Nephron progenitor cell (in vitro differentiated cells): ENCODE measurements around the gene PLD6.

ENCODE experiments used
- DNase-seq: peaks from one replicate; pipeline ENCODE4 v3.0.0; 2021
- H3K27ac Mint-ChIP-seq: 2 replicates; pipeline ENCODE4 v1.8.0; 2021; ENCODE audit warnings: mild to moderate bottlenecking, moderate library complexity, mixed read lengths
- H3K27me3 Mint-ChIP-seq: 2 replicates; pipeline ENCODE4 v1.8.0; 2021; ENCODE audit warnings: mild to moderate bottlenecking, low read depth, mixed read lengths; ENCODE audit not compliant: poor library complexity
- H3K36me3 Mint-ChIP-seq: 2 replicates; pipeline ENCODE4 v1.8.0; 2021; ENCODE audit warnings: low read depth, mixed read lengths
- H3K4me1 Mint-ChIP-seq: 2 replicates; pipeline ENCODE4 v1.8.0; 2021; ENCODE audit warnings: mixed read lengths
- H3K4me3 Mint-ChIP-seq: 2 replicates; pipeline ENCODE4 v1.8.0; 2021; ENCODE audit warnings: mild to moderate bottlenecking, moderate library complexity, mixed read lengths
- H3K9me3 Mint-ChIP-seq: 2 replicates; pipeline ENCODE4 v1.8.0; 2021; ENCODE audit warnings: mild to moderate bottlenecking, moderate library complexity, mixed read lengths
- TF ChIP-seq, protein P1 (sequence below): fragments of 200-600 bp; sonication (generic); IDR thresholded peaks from 2 replicates; pipeline ENCODE4 v1.5.0; 2021; ENCODE audit warnings: antibody characterized with exemption

PLD6 gene

DNA sequence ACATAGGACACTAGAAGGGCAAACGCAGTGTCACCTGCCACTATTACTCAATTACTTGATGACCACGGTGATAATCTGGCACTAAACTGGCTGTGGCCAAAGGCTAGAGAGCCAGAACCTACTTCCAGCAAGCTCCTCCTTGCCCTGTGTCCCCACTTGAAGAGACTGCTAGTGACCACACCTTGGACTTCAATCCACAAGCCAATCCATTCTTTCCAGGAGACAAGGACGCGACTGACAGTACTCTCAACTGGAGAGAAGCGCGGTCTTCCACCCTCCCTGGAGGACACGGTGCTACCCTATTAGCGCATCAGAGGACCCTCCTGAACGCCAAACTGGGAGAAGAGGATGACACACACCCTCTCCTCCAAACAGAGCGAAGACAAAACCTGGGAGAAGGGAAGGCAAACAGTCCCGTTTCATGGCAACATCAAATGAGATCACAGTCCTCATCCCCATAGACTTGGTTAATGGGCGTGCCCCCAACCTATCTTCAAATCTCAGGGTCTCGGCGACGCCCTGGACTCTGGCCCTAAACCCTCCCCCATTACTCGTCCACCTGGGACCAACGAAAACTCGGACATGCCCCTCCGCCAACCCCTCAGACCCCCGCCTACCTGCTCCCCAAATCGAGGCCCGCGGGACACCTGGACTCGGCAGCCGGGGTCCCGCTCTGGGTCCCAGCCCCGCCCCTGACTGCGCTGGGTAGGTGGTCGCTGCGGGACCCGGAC is 30.3 kb upstream of the PLD6 start:
- TF ChIP-seq, protein P1, sequence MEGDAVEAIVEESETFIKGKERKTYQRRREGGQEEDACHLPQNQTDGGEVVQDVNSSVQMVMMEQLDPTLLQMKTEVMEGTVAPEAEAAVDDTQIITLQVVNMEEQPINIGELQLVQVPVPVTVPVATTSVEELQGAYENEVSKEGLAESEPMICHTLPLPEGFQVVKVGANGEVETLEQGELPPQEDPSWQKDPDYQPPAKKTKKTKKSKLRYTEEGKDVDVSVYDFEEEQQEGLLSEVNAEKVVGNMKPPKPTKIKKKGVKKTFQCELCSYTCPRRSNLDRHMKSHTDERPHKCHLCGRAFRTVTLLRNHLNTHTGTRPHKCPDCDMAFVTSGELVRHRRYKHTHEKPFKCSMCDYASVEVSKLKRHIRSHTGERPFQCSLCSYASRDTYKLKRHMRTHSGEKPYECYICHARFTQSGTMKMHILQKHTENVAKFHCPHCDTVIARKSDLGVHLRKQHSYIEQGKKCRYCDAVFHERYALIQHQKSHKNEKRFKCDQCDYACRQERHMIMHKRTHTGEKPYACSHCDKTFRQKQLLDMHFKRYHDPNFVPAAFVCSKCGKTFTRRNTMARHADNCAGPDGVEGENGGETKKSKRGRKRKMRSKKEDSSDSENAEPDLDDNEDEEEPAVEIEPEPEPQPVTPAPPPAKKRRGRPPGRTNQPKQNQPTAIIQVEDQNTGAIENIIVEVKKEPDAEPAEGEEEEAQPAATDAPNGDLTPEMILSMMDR, result no peak
- peak overlapping the region; percentile 91 for H3K4me3 Mint-ChIP-seq
- no peaks in the 10 kb centered on the region for H3K9me3 Mint-ChIP-seq
- peaks cover 39% of the 10 kb centered on the region for H3K4me1 Mint-ChIP-seq
- H3K27ac Mint-ChIP-seq, result peak overlapping the region; percentile 100
- H3K36me3 Mint-ChIP-seq, result peaks cover 3% of the 10 kb centered on the region
- peaks cover 6% of the 10 kb centered on the region for H3K27me3 Mint-ChIP-seq
- DNase-seq, result no peak

DNA sequence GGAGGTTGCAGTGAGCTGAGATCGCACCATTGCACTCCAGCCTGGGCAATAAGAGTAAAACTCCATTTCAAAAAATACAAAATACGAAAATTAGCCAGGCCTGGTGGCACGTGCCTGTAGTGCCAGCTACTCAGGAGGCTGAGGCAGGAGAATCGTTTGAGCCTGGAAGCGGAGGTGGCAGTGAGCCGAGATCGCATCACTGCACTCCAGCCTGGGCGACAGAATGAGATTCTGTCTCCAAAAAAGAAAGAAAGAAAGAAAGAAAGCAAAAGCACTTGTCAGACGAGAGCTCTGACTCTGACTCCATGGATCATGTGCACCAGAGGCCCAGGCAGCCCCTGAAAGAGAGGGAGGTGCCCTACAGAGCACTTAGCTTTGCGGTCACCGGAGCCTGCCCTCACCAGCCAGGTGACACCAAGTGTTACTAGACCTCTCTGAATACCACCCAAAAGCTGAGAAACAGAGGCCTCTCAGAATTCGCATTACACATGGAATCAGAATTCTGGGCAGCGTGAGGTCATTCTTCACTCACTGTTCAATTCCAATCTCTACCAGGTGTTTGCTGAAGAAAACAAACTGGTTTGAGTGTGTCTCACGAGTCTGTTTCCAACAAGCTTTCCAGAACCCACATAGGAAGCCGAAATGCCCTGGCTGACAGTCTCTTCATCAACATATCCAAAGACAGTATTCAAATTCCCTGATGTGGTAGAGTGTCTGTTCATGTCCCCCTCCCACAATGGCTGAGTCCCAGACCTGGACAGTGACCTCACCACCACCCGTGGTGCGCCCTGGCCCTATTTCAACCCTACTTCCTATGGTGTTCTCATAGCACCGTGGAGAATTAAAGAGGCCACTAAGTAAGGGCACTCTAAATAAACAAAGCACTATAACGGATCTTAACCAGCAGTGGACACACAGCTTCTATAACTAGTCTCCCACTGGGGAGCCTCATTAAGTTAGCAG is 29.4 kb upstream of the PLD6 start:
- no peak for DNase-seq
- Mint-ChIP-seq H3K27me3 (peaks cover 6% of the 10 kb centered on the region), H3K4me3 (peak overlapping the region; percentile 91), H3K27ac (peak overlapping the region; percentile 76), H3K4me1 (peaks cover 39% of the 10 kb centered on the region), H3K9me3 (no peaks in the 10 kb centered on the region), H3K36me3 (peaks cover 9% of the 10 kb centered on the region)
- TF ChIP-seq, protein P1, result no peak

DNA sequence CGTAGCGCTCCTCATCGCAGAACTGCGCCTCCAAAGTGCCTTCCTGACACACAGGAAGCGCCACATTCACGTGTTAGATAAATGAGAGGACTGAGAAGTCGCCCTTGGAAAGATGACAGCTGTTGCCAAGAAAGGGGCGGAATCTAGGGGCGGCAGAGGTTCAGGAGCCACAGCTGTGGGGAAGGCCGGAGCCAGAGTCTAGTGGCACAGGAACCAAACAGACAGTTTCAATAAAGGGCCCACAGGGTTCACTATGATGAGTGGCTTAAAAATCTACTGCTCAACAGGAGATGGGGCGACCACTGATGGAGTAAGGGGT is 26.1 kb upstream of the PLD6 start:
- peaks cover 34% of the 10 kb centered on the region for H3K4me1 Mint-ChIP-seq
- H3K27ac Mint-ChIP-seq, result peak overlapping the region; percentile 78
- no peak overlapping the region for H3K4me3 Mint-ChIP-seq
- DNase-seq, result no peak
- peaks cover 20% of the 10 kb centered on the region for H3K36me3 Mint-ChIP-seq
- TF ChIP-seq, protein P1, result no peak
- H3K27me3 Mint-ChIP-seq, result peaks cover 3% of the 10 kb centered on the region
- H3K9me3 Mint-ChIP-seq, result no peaks in the 10 kb centered on the region

DNA sequence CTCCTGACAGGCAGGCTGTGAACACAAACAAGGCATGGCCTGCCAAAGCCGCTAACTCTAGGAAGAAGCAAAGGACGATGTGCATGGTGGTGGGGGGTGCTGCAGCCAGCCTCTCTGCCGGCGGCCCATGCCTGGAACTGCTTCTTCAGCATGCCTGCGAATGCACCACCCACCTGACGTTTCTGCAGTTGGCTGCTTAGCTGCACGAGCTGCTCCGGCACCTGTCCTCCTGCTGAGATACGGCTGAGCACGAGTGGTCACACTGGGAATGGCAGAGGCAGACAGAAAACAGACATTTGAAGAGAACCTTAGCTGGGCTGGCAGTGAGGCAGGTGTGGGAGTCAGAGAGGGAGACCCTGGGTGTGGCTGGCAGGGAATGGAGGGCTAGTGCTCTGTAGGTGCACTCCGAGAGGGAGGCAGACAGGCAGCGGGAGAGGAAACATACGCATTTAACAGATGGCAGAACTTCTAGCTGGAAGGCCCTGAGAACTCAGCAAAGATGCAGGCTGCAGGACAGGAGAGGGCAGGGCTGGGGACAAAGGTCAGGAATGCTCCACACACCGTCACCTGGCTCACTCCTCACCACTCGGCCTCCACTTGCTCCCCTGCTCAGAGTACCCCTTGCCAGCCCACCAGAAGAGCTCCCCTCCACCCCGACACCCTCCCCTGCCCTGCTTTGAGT is 25.6 kb upstream of the PLD6 start:
- Mint-ChIP-seq H3K4me3 (no peak overlapping the region), H3K9me3 (no peaks in the 10 kb centered on the region), H3K27ac (no peak overlapping the region), H3K4me1 (peaks cover 33% of the 10 kb centered on the region), H3K27me3 (peaks cover 3% of the 10 kb centered on the region), H3K36me3 (peaks cover 20% of the 10 kb centered on the region)
- DNase-seq, result no peak
- TF ChIP-seq, protein P1, result no peak

DNA sequence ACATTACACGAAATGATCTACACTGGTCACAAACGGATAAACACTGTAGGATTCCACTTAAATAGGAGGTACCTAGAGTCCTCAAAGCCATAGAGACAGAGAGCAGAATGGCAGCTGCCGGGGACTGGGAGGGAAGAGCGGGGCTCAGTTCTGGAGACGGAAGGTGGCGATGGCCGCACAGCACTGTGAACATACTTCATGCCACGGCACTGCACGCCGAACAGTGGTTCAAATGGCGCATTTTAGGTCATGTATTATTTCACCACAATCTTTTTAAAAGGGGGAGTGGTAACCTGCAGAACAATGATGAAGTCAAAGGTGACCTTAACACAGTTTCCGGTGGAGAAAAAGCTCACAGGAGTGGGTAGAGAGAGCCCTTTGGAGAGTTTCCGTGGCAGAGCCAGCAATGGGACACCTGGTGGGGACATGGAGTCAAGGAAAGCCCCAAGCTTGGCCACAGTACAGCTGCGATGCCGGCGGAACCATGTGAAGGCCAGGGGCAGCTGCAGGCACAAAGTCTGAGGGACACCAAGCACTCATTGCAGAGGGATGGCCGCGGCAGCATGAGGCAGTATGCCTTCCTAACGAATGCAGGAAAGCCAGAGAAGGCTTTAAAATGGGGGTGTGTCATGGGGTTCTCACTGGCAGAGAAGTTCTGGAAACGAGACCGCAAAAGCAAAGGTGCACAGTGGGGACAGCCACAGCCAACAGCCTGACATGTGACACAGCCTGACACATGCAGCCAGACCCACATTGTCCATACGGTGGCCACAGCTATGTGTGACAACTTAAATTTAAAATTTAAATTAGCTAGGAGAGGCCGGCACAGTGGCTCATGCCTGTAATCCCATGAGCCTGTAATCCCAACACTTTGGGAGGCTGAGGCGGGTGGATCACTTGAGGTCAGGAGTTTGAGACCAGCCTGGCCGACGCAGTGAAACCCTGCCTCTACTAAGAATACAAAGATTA is 23.6 kb upstream of the PLD6 start:
- Mint-ChIP-seq H3K27ac (no peak overlapping the region), H3K36me3 (peaks cover 34% of the 10 kb centered on the region), H3K9me3 (no peaks in the 10 kb centered on the region), H3K4me1 (peaks cover 16% of the 10 kb centered on the region), H3K27me3 (peaks cover 3% of the 10 kb centered on the region), H3K4me3 (no peak overlapping the region)
- TF ChIP-seq, protein P1, result no peak
- no peak for DNase-seq
